Right ventricle myocardium inferior (tissue), 1 donor: Measurements from ENCODE around the gene LAMTOR4. TPM values are rescaled to one million over a fixed set of nuclear protein-coding genes. Genes with fewer than 3 reads are reported as not detected.

ENCODE experiments used
- ATAC-seq: fragments of 200-7000 bp; cut with Tn5 transposase; one replicate; pipeline ENCODE4 v1.9.1; 2020; ENCODE audit warnings: mild to moderate bottlenecking, moderate library complexity
- DNase-seq: peaks from one replicate; pipeline ENCODE4 v3.0.0; 2021; ENCODE audit errors: missing footprints
- intact Hi-C: fragments of 100-400 bp; cut with DNase I; formaldehyde crosslinking; loops from one replicate; pipeline ENCODE4 v1.11.0; 2022
- long read RNA-seq: library from polyadenylated mRNA; unstranded; transcript quantifications from one replicate; pipeline ENCODE4 v2.0.0, GENCODE V29; 2021
- total RNA-seq: library from RNA; stranded (reverse); fragmentation: NEBNext Ultra II Directional; extraction: Animal tissue kit (Norgen Biotek cat#: 25700); gene quantifications from one replicate; pipeline ENCODE4 v1.2.1, GENCODE V29; 2021
- donor health status: DM: no; HTN: yes; CAD: no; lungs with severe emphysema.

LAMTOR4 gene
- 99.4 TPM for total RNA-seq
- long read RNA-seq, transcript LAMTOR4-201 (4 exons, 605 nt): major isoform, 31 of 38 reads
- long read RNA-seq, partial matches to known transcripts: 2 of 38 reads
- long read RNA-seq, other reads (novel, unspliced or antisense): 2 of 38 reads

DNA sequence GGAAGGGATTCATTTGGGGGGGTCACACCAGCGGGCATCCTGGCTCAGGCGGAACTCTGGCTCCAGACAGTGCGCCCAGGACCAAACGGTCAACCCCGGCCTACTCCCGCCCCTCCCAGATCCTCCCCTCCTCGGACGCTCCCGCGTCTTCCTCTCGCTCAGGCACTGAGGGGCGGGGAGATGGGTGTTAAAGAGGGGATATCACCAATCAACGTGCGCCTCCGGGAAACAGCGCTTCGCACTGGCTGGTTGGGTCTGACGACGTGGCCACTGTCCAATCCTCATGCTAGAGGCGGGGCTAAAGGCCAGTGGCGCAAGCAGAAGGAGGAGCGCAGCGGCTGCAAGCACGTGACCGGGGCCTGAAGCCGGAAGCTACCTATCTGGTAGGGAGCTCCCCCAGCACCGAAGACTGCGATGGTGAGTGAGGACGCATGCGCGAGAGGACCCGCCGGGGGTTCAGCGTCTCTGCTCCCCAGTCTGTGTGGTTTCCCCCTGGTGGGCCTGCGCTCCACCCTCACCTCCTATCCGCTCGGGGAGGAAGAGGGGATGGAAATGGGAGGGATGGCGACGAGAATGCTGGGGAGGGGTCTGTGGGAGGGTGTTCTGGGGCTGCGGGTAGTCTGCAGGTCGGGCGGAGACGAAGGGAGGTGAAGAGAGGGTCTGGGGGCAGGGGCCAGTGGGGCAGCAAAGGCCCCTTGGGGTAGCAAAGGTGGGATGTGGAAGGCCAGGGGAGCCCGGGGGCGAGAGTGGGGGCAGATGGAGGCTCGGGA is at the start of gene LAMTOR4:
Gene LAMTOR4 (plus strand): TSS at position 360 of the 770 bp plus-strand sequence. CDS start 55 bp downstream, at position 415.
- ATAC-seq (peak; percentile 100), DNase-seq (peak; percentile 99)
- intact Hi-C loops: loop anchor here (10.0 kb wide), 1 partner anchor 196 kb away; no protein-coding TSS in a partner anchor

DNA sequence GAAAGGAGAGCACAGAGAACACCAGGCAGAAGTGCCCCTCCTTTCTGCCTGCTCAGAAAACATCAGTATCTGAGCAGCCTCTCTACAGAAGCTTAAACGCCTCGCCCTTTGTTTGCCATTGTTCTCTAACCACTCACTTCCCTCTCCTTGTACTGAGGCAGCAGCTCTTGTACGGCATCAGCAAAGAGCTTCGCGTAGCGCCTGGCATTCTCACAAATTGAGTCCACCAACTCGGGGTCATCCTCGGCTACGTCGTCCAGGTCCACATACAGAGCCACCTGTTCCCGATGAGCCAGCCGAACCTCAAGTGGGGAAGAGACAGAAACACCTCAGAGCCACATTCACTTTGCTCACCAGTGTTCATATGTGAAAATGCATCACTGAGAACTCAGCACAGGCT is 49.3 kb upstream of the LAMTOR4 start:
- intact Hi-C loops: no loop called here
- no peak for ATAC-seq
- no peak for DNase-seq

DNA sequence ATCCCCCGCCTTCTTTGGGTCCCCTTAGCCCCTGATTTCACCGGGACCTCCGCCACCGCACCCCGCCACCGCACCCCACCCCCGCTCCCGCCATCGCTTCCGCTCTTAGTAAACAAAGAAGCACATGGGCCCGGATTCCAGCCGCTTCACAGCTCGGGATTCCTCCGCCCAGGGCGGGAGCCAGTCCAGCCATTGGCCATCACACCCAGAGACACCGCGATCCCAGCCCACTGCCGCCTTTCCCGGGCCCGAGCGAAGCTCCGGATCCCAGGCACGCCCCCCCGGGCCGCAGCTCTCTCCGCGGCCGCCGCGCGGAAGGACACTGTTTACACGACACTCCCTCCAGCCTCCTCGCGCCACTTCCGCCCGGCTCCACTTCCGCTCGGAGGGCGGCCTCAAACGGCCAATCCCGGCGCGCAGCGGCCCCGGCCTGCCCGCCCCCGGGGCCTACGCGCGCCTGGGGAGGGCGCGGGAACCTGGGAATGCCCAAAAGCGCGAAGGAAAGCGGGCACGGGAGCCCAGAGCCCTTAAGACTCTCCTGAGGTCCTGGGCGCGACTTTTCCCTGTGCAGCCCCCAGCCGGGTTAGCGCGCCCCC is 48.2 kb upstream of the LAMTOR4 start:
- DNase-seq (peak; percentile 96), ATAC-seq (peak; percentile 92)
- intact Hi-C loops: loop anchor here (1.0 kb wide), 3 partner anchors 18 to 51 kb away; partner anchors contain the start of genes CNPY4, TAF6 and ZSCAN21

DNA sequence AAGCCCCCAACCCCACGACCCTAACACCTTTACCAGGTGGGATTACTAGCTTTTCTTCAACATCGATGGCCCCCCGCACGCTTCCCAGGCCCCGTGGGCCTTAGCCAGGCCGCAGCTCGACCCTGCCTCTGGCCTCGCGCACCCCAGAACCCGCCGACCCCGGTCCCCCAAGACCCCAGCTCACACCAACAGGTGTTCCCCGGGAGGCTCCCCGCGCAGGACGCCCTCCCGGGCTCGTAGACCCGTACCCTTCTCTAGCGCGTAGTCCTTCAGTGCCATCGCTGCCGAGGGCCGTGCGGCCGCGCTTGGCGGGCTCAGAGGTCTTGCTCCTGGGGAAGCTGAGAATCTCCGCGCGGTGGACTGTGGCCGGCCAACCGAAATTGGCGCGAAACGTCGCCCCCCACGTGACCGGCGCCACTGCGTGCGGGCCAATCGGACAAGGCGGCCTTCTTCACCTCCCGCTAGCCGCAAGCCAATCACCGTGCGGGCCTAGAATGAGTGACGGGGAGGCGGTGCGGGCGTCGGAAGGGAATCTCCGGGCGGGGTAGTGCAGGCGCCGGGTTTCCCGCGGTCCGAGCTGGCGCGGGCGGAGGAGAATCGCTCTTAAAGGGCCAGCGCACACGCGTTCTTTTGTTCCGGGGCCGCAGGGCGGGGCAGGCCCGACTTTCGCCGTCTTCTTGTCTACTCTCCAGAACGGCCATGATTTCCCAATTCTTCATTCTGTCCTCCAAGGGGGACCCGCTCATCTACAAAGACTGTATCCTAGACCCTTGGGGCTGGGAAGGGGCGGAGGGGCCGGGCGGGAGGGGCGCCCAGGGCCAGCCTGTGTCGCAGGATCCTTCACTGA is 47.5 kb upstream of the LAMTOR4 start, which contains the start of the genes AP4M1 and MCM7:
Gene AP4M1 (plus strand): TSS at position 628 of the 847 bp plus-strand sequence. CDS start 72 bp downstream, at position 700.
Gene MCM7 (minus strand): TSS at position 382 of the 847 bp plus-strand sequence. CDS start 103 bp downstream, at position 279.
- peak; percentile 100 for DNase-seq
- peak; percentile 97 for ATAC-seq
- intact Hi-C loops: loop anchor here (1.0 kb wide), 1 partner anchor 52 kb away; the partner anchor contains the start of gene ZSCAN21

DNA sequence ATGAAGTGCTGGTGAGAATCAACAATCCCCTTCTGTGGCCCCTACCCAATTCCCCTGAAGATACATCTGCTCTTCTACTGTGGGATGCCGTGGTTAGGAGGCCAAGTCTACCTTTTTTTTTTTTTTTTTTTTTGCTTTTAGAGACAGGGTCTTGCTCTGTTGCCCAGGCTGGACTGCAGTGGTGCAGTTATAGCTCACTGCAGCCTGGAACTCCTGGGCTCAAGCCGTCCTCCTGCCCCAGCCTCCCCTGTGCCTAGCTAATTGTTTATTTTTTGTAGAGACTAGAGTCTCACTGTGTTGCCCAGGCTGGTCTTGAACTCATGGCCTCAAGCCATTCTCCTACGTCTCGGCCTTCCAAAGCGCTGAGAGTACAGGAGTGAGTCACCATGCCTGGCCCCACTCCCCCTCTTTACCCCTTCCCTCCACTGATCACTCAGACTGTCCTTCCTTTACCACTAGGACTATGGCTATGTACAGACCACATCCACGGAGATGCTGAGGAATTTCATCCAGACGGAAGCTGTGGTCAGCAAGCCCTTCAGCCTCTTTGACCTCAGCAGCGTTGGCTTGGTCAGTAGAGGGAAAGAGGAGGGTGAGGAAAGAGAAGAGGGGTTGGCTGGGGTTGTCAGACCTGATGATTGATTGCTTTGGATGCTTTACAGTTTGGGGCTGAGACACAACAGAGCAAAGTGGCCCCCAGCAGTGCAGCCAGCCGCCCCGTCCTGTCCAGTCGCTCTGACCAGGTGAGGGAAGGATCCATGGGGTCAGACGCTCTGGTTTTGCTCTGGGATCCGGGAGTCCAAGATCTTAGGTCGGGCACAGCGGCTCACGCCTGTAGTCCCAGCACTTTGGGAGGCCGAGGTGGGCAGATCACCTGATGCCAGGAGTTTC is 45.5 kb upstream of the LAMTOR4 start:
- intact Hi-C loops: no loop called here
- DNase-seq: no peak
- no peak for ATAC-seq

DNA sequence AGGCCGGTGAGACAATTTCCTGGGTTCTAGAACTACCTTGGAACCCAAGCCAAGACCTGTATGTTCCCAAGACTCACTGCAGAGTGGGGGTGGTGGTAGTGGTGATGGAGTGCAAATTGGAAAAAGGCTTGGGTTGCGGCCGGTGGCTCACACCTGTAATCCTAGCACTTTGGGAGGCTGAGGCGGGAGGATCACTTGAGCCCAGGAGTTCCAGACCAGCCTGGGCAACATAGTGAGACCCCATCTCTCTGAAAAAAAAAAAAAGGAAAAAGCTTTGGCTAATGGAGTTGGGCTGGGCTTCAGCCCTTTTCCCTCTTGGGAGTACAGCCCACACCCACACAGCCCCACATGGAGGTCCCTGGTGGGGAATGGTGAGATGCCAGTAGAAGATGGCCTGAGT is 43.2 kb upstream of the LAMTOR4 start:
- intact Hi-C loops: no loop called here
- ATAC-seq (no peak), DNase-seq (no peak)

DNA sequence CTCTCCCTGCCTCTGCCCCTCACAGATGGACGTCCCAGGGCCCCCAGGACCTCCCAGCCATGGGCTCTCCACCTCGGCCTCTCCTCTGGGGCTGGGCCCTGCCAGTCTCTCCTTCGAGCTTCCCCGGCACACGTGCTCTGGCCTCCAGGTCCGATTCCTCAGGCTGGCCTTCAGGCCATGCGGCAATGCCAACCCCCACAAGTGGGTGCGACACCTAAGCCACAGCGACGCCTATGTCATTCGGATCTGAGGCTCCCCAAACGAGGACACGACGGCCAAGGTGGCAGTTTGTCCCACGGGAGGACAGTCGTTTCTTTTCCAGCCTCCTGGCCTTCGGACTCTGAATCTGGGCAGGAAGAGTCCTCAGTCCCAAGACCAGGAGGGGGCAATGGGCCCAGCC is 42.1 kb upstream of the LAMTOR4 start:
- ATAC-seq (no peak), DNase-seq (no peak)
- intact Hi-C loops: no loop called here

DNA sequence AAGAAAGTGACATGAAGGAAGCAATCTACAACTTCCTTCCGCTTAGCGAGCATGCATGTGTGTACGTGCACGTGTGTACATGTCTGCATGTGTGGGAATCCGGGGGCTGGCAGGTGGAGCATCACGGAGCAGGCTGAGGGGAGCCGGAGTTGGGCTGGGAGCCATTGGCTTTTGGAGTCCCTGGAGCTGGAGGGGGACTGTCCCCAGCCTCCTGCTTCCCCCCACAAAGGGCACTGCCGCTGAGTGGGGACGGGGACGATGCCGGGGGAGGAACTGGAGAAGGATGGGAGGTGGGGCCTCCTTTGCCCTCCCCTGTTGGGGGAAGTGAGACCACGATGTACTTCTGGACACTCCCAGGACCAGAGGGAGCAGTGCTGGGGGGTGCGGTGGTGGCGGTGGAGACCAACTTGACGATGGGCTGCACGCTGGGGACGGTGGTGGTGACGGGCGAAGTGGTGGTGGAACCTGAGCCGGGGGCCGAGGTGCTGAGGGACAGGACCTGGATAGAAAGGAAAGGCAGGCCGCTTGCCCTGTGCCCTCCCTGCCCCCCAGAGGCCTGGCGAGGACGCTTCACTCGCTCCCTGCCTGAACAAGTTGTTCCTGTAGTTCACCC is 41.5 kb upstream of the LAMTOR4 start:
- ATAC-seq: no peak
- DNase-seq: no peak

DNA sequence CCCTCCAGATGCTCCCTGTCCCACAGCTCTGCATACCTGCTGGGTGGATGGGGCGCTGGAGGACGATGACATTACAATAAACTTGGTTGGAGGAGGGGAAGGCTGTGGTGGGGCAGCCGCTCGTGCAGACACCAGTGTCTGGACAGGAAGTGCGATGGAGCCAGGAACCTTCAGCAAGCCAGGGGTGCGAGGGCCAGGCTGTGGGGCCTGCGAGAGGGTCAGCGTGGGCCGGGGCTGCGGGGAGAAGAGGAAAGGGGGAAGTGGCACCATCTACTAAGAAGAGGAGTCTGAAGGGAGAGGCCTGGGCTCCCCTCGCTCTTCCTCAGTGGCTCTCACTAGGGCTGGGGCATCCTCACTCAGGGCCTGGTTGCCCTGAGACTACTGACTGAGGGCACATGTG is 40.8 kb upstream of the LAMTOR4 start:
- DNase-seq (no peak), ATAC-seq (no peak)
- intact Hi-C loops: no loop called here

More for the DNA sequence above, 41.5 kb upstream of the LAMTOR4 start:
- intact Hi-C loops: no loop called here

DNA sequence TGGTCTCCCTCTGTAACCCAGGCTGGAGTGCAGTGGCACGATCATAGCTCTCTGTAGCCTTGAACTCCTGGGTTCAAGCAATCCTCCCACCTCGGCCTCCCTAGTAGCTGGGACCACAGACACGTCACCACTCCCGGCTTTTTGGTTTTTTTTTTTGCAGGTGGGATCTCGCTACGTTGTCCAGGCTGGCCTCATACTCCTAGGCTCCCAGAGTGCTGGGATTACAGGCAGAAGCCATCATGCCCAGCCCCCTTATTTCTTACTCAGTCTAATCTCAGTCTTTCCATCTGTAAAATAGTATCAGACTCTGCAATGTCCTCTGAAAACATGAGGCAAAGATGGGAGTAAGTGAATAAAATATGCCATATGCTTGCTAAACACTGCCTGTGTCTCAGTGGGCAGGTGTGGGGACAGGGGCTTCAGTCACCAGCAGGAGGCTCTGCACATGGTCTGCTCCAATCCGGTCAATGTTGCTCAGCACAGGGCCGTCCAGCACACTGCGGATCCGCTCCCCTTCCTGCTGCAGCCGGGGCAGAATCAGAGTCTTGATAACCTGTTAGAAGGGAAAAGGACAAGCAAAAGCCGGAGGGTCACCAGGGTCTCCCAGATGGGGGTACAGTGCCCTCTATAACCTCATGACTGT is 39.1 kb upstream of the LAMTOR4 start:
- intact Hi-C loops: no loop called here

DNA sequence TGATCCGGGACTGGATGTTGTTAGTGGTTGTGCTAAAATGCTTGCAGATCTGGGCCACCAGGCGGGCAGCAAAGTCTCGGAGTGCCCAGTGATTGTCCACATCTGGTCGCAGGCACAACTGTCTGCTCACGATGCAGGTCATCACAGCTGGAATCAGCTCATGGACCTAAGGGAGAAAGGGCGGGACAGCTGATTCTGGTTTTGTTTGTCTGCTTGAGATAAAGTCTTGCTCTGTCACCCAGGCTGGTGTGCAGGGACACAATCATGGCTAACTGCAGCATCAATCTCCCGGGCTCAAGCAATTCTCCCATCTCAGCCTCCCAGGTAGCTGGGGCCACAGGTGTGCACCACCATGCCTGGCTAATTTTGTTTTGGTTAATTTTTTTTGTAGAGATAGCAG is 37.6 kb upstream of the LAMTOR4 start:
- ATAC-seq (no peak), DNase-seq (no peak)
- intact Hi-C loops: no loop called here

More for the DNA sequence above, 39.1 kb upstream of the LAMTOR4 start:
- ATAC-seq (no peak), DNase-seq (no peak)

DNA sequence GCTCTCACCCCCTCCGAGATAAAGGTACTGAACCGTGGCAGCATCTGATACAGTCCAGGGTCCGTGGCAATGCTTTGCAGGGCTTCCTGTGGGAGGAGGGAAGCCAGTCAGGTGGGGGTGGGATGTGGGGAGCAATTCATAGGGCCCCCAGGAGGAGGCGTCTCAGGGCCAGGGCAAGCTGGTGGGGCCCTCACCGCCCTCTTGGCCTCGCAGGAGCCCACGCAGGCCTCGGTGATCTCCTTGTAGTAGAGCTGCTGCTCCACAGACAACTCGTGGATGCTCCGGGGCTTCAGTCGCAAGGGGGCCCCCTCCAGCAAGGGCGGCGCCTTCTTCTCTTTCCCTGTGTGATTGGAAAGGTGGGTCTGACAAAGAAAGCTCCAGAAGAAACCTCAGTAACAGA is 36.8 kb upstream of the LAMTOR4 start:
- no peak for DNase-seq
- no peak for ATAC-seq
- intact Hi-C loops: no loop called here

DNA sequence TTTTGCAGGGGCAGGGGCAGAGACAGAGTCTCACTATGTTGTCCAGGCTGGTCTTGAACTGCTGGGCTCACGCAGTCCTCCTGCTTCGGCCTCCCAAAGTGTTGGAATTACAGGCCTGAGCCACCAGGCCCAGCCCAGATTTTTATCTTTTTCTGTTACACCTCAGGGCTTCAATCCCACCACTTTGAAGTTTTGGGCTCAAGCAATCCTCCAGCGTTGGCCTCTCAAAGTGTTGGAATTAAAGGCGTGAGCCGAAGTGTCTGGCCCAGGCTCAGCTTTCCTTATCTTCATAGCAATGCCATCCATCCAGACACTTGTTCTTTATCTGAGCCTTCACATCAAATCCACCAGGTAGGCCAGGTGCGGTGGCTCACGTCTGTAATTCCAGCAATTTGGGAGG is 33.7 kb upstream of the LAMTOR4 start:
- intact Hi-C loops: no loop called here
- no peak for ATAC-seq
- no peak for DNase-seq

DNA sequence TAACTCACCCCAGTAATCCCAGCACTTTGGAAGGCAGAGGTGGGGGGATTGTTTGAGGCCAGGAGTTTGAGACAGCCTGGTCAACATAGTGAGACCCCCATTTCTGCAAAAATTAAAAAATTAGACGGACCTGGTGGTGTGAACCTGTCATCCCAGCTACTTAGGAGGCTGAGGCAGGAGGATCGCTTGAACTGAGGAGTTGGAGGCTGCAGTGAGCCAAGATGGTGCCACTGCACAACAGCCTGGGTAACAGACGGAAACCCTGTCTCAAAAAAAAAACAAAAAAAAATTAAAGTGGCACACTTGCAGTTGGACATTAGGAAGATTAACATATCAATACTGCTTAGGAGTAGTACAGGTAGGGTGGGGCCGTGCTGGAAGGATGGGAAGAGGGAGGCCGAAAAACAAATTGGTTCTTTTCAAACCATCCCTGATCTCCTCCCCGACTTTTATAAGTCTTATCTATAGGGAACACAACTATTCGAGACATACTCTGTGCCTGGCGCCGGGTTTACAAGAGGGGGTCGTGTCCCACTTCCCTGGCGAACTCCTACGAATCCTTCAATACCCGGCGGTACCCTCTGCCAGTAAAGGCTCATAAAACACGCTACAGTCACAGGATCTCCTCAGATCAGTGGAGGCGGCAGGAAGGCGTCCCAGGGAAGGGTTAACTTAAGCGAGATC is 30.2 kb upstream of the LAMTOR4 start:
- intact Hi-C loops: loop anchor here (1.0 kb wide), 1 partner anchor 18 kb away; no protein-coding TSS in a partner anchor
- DNase-seq (no peak), ATAC-seq (no peak)

DNA sequence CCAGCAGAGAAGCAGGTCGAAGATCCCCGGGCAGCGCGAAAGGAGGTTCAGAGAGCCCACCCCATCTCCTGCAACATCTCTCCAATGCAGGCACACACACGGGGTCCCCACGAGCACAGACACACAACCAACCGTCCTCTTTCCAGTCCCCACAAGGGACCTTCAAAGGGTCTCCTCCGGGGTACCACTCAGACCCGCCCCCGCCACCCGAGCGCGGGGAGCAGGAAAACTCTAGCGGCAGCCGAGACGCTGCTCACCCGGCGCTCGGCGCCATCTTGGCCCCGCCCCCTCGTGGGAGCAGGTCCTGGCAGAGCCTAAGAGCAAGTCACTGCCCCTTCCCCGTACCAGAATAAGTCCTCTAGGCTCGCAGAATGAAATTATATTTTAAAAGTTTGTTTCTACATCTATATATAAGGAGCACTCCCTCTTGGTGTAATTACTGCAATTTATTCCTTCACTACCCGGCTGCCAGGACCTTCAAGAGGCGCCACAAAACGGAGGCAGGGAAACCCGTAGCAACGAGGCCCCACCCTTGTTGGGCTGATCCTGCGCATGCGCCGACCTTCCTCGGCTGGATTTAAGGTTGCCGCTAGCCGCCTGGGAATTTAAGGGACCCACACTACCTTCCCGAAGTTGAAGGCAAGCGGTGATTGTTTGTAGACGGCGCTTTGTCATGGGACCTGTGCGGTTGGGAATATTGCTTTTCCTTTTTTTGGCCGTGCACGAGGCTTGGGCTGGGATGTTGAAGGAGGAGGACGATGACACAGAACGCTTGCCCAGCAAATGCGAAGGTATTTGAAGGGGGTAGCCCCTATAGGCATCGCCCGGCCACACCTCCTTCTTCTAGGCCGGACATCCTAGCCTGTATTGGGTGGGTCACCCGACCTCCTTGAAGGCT is 29.4 kb upstream of the LAMTOR4 start, which contains the start of the genes CNPY4 and TAF6:
Gene CNPY4 (plus strand): TSS at position 563 of the 898 bp plus-strand sequence. CDS start 111 bp downstream, at position 674.
Gene TAF6 (minus strand): TSS at position 287 of the 898 bp plus-strand sequence. CDS start 5,149 bp downstream, outside the sequence.
- peak; percentile 97 for DNase-seq
- intact Hi-C loops: loop anchor here (1.0 kb wide), 1 partner anchor 19 kb away; no protein-coding TSS in a partner anchor
- ATAC-seq: peak; percentile 91
